GM10847 (cell line): ENCODE measurements around the gene SPAG7.

ENCODE experiments used
- POLR2A ChIP-seq: IDR thresholded peaks from 2 replicates; pipeline ENCODE4 v1.6.1; 2011; ENCODE audit not compliant: insufficient read length; ENCODE audit errors: extremely low read depth

The SPAG7 gene, protein sequence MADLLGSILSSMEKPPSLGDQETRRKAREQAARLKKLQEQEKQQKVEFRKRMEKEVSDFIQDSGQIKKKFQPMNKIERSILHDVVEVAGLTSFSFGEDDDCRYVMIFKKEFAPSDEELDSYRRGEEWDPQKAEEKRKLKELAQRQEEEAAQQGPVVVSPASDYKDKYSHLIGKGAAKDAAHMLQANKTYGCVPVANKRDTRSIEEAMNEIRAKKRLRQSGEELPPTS

DNA sequence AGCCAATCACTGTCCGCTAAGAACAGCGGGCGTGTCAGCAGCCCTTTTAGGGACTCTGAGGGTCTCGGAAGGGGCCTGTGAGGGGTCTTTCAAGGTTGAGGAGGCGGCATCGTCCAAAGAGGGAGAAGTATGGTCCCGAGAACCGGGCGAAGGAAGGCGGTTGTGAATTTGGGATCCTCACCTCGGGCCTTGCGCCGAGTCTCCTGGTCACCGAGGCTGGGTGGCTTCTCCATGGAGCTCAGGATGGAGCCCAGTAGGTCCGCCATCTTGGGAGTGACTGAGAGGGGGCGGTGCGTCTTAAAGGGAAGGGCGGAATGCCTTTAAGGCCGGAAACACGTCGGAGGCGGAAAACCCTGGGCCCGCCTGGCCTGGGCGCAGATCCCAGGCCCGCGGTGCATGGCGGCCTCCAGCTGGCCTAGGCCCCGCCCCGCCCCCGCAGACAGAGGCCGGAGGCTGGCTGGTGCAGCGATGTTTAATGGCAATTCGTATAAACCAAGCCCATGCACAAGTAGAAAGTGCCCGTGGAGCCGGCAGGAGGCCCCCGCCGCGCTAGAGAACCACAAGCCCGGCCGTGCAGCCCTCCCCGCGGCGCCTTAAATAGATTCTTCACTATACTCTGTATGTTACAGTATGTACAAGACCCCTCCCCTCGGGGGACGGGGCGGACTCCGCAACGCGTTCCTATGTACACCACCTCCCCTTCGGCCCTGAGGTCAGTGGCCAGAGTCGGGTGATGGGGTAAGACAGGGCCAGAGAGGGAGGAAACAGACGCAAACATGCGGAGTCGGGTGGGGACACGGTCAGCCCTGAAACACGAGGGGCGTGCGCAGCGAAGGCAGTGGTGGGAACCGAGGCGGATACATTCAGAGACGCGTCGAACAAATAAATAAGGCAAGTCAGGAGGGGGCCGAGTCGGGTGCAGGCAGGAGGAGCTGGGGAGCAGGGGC, at the start of gene SPAG7:
SPAG7 (minus strand) TSS at position 279 of the 947 bp plus-strand sequence; CDS start at position 266, 13 bp downstream.
- TF ChIP-seq POLR2A = peak; percentile 66

DNA sequence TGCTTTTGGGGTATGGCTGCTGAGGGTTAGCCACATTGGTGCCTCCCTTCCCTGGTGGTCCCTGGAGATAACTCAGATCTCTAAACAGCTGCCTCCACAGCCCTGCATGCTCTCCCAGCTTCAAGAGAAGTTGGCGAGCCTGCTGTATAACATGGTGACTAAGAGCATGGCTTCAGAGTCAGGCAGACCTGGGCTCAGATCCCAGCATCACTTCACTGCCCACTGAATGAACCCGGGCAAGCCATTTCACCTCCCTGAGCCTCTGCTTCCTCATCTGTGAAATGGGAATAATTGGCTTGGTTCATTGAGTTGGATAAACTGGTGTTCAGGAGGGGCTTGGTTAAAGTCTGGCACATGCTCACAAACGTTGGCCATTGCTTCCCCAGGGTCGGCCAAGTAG, 46.7 kb upstream of the SPAG7 start:
- no peak for TF ChIP-seq POLR2A

DNA sequence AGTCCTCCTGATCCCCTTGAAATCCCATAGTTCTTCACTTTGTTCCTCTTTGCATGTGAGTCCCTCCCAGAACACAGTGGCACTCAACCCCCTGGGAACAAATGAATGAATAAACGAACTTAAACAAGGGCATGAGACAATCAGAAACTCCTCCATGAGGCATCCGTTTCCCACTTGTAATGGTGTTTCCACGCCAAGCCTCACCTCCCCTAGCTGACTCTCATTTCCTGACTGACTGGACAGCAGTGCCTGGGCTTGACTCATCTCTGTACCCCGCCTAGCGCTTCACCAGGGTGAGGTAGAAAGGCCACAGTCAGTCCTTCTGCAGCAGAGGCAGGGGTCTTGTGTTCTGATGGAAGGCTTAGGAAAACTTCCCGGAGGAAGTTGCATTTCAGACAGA, 44.3 kb upstream of the SPAG7 start:
- no peak for TF ChIP-seq POLR2A

DNA sequence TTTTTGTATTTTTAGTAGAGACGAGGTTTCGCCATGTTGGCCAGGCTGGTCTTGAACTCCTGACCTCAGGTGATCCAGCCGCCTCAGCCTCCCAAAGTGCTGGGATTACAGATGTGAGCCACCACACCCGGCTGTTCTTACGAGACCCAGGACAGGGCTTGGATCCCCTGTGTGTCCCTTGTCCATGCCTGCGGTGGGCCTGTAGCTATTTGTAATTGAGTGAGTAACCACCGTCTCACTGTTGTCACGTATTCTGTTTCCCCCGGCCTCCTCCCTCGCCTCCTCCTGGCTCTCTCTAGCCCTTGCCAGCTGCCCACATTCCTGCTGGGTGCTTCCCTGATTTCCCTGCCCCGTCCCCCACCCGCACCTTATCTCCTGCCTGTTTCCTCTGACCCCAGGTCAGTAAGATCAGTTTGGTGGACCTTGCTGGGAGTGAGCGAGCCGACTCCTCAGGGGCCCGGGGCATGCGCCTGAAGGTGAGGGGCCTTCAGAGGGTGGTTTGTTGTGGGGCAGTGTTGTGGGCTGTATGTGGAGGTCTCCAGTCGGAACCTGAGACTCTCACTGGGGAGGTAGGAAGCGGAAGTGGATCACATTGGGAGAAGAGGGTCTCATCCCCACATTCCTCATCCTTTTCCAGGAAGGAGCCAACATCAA, 35.7 kb upstream of the SPAG7 start:
- TF ChIP-seq POLR2A = no peak

DNA sequence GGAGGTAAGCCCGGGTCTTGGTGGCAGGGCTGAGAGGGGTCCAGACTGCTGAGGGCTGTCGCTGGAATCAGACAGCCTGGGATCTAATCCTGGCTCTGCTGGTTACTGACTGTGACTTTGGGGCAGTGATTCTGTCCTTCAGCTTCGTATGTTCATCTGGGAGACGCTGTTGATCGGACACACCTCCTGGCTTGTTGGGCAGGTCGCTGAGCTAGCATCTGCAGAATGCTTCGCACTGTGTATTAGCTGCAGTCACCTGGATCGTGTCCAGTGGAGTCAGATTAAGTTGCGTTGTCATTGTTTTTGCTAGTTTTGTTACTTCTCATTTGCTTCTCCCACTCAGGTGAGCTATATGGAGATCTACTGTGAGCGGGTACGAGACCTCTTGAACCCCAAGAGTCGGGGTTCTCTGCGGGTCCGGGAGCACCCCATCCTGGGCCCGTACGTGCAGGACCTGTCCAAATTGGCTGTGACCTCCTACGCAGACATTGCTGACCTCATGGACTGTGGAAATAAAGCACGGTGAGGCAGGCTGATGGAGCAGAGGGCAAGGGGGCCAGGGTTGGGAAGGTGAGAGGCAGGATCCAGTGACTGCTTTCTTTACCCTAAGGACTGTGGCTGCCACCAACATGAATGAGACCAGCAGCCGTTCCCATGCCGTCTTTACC, 34.6 kb upstream of the SPAG7 start:
- TF ChIP-seq POLR2A = no peak

DNA sequence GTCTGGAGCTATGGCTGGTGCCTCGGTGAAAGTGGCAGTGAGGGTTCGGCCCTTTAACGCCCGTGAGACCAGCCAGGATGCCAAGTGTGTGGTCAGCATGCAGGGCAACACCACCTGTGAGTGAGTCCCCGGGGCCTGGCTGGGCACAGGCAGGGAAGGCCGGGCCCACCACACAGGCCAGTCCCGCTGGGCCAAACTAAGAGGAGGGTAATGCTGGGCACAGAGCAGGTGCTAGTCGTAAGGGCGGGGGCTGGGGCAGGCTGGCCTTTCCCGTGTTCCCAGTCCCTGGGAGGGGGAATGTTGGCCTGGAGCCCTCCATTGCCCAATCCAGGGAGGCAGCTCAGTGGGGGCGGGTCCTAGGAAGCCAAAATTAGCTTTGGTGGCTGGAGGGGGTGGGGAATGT, 32.6 kb upstream of the SPAG7 start:
- no peak for TF ChIP-seq POLR2A

DNA sequence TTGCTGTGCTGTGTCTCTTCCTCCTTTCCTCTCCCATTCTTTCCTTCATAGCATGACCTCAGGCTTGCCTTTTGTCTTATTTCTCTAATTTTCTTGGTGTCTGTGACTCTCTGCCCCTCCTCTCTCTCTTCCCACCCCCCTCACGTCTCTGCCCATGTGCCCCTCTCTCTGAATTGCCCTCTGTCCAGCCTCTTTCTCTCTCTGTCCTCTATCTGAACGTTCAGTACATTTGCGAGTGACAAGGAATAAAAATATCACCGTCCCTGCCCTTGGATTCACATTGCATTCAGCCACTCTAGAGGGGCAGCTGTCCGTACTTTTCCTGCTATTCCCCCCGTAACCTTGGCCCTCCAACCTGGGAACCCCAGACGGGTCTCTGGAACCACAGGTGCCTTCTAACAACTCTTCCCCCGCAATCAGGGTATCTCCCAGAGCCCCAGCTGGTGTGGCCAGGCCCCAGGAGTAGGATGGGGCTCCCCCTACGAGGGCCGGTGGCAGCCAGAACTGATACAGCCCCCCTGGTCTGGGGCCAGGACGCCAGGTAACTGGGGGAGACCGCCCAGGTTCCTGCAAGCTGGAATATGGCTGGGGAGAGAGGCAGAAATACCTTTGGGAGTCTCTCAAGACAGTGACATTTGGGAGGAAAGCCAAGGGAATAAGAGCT, 31.9 kb upstream of the SPAG7 start:
- no peak for TF ChIP-seq POLR2A

DNA sequence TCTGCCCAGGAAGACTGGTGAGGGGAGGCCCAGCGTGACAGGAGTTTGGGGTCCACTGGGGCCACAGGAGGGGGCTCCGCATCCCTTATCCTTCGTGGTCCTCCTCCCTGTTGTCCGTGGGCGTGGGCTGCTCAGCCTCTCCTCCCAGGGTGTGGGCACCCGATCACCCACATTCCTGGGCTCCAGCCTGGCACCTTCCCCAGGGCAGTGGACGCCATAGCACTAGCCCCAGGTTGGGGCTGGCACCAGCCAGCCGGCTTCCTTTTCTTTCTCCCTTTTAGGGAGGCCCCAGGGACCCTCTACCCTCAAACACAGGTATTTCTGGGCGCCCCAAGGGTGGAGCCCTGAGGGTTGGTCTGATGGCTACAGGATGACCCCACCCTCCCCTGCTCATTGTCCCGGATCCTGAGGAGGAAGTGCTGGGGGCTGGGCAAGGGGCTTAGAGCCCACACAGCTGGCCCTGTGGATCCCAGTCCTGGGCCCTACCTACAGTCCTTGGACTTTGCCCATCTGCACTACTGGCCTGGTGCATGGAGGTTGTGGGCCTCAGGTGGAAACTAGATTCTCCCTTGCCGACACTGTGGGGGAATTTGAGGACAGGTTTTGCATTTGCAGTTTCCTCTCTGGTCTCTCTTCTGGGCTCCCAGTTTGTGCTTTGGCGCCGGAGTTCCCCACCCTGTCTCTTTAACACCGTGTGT, 31.3 kb upstream of the SPAG7 start:
- no peak for TF ChIP-seq POLR2A

DNA sequence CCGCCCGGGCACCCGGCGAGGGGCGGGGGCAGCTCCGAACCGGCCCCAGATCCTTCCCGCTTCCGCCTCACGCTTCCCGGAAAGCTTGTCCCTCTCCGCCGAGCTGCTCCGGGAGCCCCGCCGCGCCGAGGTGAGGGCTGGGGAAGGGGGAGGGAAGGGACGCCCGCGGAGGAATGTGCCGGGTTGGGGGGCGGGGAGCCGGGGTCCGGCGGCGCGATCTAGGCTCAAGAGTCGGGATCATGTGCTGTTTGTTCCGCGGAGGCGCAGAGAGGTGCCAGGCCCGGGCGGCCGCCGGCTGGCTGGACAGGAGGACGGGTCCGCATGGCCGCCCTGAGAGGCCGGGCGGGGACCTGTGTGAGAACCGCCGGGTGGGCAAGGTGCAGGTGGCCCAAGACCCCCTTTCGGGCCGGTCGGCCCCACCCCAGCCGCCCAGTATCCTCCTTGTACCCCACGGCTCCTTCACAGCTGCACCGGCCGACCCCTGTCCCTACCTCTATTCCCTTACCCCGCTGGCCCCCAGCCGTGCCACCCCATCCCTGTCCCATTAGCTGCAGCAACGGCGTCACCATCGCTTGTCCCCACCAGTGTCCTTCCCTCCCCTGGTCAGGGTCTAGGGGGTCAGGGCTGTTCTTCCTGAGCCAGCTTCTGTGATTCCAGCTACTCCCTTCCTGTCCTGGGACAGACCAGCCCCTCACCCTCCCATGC, 30.6 kb upstream of the SPAG7 start:
- no peak for TF ChIP-seq POLR2A

DNA sequence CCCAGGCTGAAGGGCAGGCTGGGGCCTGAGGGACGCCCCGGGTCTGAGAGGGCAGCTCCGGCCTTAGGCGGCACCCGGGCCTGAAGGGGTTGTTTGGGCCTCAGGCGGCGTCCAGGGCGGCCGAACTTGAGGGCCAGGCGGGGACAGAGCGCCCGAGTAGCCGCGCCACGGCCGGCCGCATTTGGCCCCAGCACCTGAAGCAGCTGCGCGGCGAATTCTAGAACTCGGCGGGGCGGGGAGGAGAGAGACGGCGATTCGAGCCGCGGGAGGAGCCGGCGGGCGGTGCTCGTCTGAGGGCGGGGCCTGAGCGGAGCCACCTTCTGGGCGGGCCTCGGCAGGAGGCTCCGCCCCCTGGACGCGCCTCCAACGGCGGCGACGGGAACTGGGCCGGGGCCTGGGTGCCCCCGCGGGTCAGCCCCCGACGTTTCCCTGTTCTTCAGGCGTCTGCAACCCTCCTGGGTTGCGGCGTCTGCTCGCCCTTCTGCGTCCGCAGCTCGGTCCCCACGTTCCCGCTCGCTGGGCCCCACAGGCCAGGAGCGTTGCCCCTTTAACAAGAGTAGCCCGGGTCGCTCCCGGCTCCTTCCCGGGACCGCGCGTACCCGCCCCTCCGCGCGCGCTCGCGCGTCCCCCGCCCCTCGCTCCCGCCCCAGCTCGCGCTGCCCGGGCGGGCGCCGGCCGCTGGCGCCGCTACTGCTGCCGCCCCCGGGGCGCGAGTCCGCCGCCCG, 29.8 kb upstream of the SPAG7 start, which contains the start of the genes INCA1 and KIF1C:
INCA1 (minus strand) TSS at position 221 of the 725 bp plus-strand sequence. CDS start 3,085 bp downstream, outside the sequence.
KIF1C (plus strand) TSS at position 649 of the 725 bp plus-strand sequence. CDS start 2,297 bp downstream, outside the sequence.
- peak; percentile 34 for TF ChIP-seq POLR2A

DNA sequence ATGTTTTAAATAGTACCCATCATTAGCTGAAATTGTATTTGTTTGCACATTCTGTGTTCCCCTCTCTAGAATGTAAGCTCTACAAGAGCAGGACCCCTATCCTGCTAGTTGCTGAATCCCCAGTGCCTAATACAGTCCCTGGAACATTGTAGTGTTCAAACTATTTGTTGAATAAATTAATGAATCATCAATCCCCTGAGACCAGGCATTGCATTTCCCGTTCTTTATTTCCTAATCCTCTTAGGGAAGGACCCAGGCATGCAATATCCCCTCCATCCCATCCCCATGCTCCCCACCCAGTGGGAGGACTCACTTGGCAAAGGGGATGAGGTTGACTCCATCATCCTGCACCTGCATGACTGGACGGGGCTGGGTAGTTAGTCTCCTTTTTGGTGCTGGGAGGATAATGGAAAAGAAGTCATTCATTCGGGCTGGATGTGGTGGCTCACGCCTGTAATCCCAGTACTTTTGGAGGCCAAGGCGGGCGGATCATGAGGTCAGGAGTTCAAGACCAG, 26.5 kb upstream of the SPAG7 start:
- no peak for TF ChIP-seq POLR2A

DNA sequence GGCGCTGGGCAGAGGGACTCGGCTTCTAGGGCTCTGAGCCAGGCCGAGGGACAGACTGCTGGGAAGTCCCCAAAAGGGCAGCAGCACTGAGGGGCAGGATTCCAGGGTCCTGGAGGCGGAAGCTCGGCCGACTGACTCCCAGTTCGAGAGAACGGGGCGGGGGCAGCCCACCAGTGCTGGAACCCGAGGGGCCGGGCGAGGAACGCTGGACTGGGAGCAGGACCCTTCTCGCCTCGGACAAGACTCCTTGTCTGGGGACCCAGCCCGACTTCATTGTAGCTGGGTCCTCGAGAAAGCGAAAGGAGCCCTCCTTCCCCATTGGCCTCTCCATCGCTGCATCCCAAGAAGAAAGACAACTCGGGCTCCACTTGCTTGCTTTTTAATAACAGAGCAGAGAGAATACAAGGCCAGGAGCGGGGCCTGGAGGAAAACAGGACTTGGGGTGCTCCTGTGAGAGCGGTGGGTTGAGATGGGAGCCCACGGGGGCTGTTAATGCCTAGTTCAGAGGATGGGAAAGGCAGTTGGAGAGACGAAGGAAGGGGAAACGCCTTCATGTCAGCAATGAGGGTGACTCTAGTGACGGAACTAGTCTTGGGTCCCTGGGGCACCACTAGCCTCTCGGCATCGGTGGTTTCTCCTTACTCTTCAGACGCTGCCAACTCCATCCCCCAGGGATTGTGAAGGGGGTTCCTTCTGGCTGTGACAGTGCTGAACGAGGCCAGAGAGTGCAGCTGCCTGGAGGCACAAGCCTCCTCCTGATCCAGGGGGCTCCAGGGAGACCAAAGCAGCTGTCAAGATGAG, 20.4 kb upstream of the SPAG7 start:
- no peak for TF ChIP-seq POLR2A
